Posterior vena cava (tissue), 2 donors: ENCODE measurements around the gene FRYL. TPM values are rescaled to one million over a fixed set of nuclear protein-coding genes. Genes with fewer than 3 reads are reported as not detected.
"Not testable (repeated sequence)": the region's sequence is repeated elsewhere in the genome, so short reads cannot be mapped to it uniquely, and the experiment has no call there.

Experiments used
- DNase-seq: peaks from one replicate; pipeline ENCODE4 v3.0.0-alpha.2; 2020; ENCODE audit warnings: low spot score
- intact Hi-C, 2 donors: fragments of 100-400 bp; cut with DNase I; formaldehyde crosslinking; loops; one replicate each; pipeline versions ENCODE4 v1.14.1 to v1.14.2; 2022 to 2023
- total RNA-seq, 2 donors: library from RNA; stranded (reverse); fragmentation: NEBNext Ultra II Directional; extraction: Animal tissue kit (Norgen Biotek cat#: 25700); gene quantifications; one replicate each; pipeline ENCODE4 v1.2.1, GENCODE V29; 2021
- donor health status: DM: yes; HTN: yes; CAD: no.
- donor health status: DM: yes; HTN: yes; CAD: no.

Gene FRYL
- total RNA-seq, 2 donors from 2014 or later, result 59.6 to 73.2 TPM

- no peak for DNase-seq
- intact Hi-C loops, result no loop called here
Measured at GRCh38 chr4:48753159-48753558, 26.9 kb downstream of the FRYL start.

GRCh38 chr4:48752726-48753125 lies 27.4 kb downstream of the FRYL start:
- DNase-seq, result no peak
- intact Hi-C loops, result no loop called here

GRCh38 chr4:48752246-48752645 lies 27.8 kb downstream of the FRYL start:
- intact Hi-C loops, result no loop called here
- DNase-seq, result no peak

- no peak for DNase-seq
- intact Hi-C loops, result loop anchor here in 1 of 2 donors (5.0 kb wide), 1 partner anchor 233 kb away; no protein-coding TSS in a partner anchor
Measured at GRCh38 chr4:48748949-48749596, 31.0 kb downstream of the FRYL start.

GRCh38 chr4:48746608-48747362 lies 33.3 kb downstream of the FRYL start:
- DNase-seq, result no peak
- intact Hi-C loops, result loop anchor here in 1 of 2 donors (5.0 kb wide), 1 partner anchor 236 kb away; no protein-coding TSS in a partner anchor

GRCh38 chr4:48745223-48745622 lies 34.9 kb downstream of the FRYL start:
- DNase-seq, result not testable (repeated sequence)
- intact Hi-C loops, result loop anchor here in 1 of 2 donors (5.0 kb wide), 1 partner anchor 237 kb away; no protein-coding TSS in a partner anchor

GRCh38 chr4:48742412-48742811 lies 37.7 kb downstream of the FRYL start:
- intact Hi-C loops, result no loop called here
- DNase-seq, result no peak

- intact Hi-C loops, result no loop called here
- no peak for DNase-seq
Measured at GRCh38 chr4:48739560-48740019, 40.5 kb downstream of the FRYL start.

GRCh38 chr4:48738856-48739255 lies 41.2 kb downstream of the FRYL start:
- intact Hi-C loops, result no loop called here
- DNase-seq, result no peak

GRCh38 chr4:48728906-48729496 lies 51.1 kb downstream of the FRYL start:
- DNase-seq, intact Hi-C loops: not testable (repeated sequence)

- intact Hi-C loops, result no loop called here
- DNase-seq, result no peak
Measured at GRCh38 chr4:48727666-48728459, 52.2 kb downstream of the FRYL start.

- intact Hi-C loops, result no loop called here
- DNase-seq, result no peak
Measured at GRCh38 chr4:48725414-48725813, 54.7 kb downstream of the FRYL start.

- intact Hi-C loops, result no loop called here
- DNase-seq, result no peak
Measured at GRCh38 chr4:48722509-48723446, 57.3 kb downstream of the FRYL start.

GRCh38 chr4:48720459-48720858 lies 59.6 kb downstream of the FRYL start:
- no peak for DNase-seq
- intact Hi-C loops, result no loop called here

- DNase-seq, result no peak
- intact Hi-C loops, result no loop called here
Measured at GRCh38 chr4:48718818-48719465, 61.1 kb downstream of the FRYL start.

- DNase-seq, result not testable (repeated sequence)
Measured at GRCh38 chr4:48716285-48716684, 63.8 kb downstream of the FRYL start.

GRCh38 chr4:48710446-48711209 lies 69.5 kb downstream of the FRYL start:
- no peak for DNase-seq
- intact Hi-C loops, result no loop called here

More at GRCh38 chr4:48716285-48716684, 63.8 kb downstream of the FRYL start:
- intact Hi-C loops, result not testable (repeated sequence)
